Measurements from ENCODE around the gene PITPNM1.
"Not testable (repeated sequence)": the region's sequence is repeated elsewhere in the genome, so short reads cannot be mapped to it uniquely, and the experiment has no call there.

GRCh38 chr11:67548112-67548511 lies 42.9 kb upstream of the PITPNM1 start:
- not testable (repeated sequence) for TF ChIP-seq CTCF (IDR thresholded peaks at IDR 0.05; ENCODE audit: poor library complexity); EZH2phosphoT487 (IDR thresholded peaks at IDR 0.05; ENCODE audit: low read depth, severe bottlenecking, unreplicated experiment); EZH2 (IDR thresholded peaks at IDR 0.05; ENCODE audit: borderline replicate concordance)

All from hepatocyte (in vitro differentiated cells).